GM19099 (cell line): ENCODE measurements around the gene FAM222A.

Experiments
- POLR2A ChIP-seq: IDR thresholded peaks from 3 replicates; pipeline ENCODE4 v1.6.1; 2011; ENCODE audit warnings: low read depth; ENCODE audit not compliant: insufficient read length; ENCODE audit errors: extremely low read depth

The FAM222A gene

GRCh38 chr12:109735825-109736551 lies 22.4 kb downstream of the FAM222A start:
- TF ChIP-seq POLR2A: no peak

- no peak for TF ChIP-seq POLR2A
Observed at GRCh38 chr12:109736552-109737108, 23.0 kb downstream of the FAM222A start.

GRCh38 chr12:109737126-109737525 lies 23.5 kb downstream of the FAM222A start:
- TF ChIP-seq POLR2A: no peak

GRCh38 chr12:109737631-109738030 lies 24.0 kb downstream of the FAM222A start:
- no peak for TF ChIP-seq POLR2A

- no peak for TF ChIP-seq POLR2A
Observed at GRCh38 chr12:109738209-109738608, 24.6 kb downstream of the FAM222A start.

GRCh38 chr12:109738878-109739665 lies 25.4 kb downstream of the FAM222A start:
- no peak for TF ChIP-seq POLR2A

GRCh38 chr12:109739747-109740693 lies 26.4 kb downstream of the FAM222A start:
- no peak for TF ChIP-seq POLR2A

GRCh38 chr12:109740694-109741245 lies 27.1 kb downstream of the FAM222A start:
- no peak for TF ChIP-seq POLR2A

- TF ChIP-seq POLR2A: no peak
Observed at GRCh38 chr12:109741286-109741969, 27.8 kb downstream of the FAM222A start.

- TF ChIP-seq POLR2A: no peak
Observed at GRCh38 chr12:109741970-109742703, 28.5 kb downstream of the FAM222A start.

GRCh38 chr12:109743076-109743910 lies 29.7 kb downstream of the FAM222A start:
- no peak for TF ChIP-seq POLR2A

- no peak for TF ChIP-seq POLR2A
Observed at GRCh38 chr12:109744026-109744425, 30.4 kb downstream of the FAM222A start.
